IPS-11a (cell line): ENCODE data around the gene MALAT1.

Experiments used
- H3K4me3 ChIP-seq: one replicate; pipeline ENCODE4 v1.5.1; 2013; ENCODE audit warnings: low read depth, low read length, control low read depth

MALAT1 gene

DNA sequence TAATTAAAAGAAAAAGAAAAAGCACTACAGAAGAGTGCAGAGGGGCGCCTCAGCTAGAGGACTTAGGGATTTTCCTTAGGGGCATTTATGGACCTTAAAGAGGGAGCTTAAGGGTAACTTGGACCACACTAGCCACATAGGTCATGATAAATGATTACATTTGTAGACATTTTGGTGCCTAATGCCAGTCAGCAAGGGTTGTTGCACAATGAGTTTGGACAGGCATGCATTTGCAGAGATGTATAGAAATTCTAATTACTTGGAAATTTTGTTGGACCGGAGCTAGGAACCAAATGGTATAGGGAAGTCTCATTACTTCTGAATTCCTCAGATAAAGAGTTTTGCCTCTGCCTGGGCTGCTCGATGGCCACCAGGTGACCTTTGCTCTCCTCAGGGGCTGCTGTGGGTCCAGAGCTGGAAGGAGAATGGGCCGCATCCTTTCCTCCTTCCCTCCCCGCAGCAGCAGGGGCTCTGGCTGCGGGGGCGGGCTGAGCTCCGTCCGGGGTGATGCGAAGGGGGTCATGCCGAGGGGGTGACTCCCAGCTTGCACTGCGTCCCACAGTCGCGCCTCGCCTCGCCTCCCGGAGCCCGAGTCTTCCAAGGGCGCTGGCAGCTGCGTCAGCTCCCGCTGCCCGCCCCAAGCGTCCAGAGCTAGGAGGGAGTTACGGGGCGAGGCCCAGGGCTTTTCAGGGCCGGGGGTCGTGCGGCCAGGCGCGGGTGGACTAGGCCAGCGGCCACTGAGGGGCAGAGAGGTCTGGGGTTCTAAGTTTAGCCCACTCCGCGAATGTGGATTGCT is 20.3 kb upstream of the MALAT1 start:
- no peak overlapping the region for H3K4me3 ChIP-seq

- H3K4me3 ChIP-seq, result no peak overlapping the region
Measured at GRCh38 chr11:65479184-65480145, 19.4 kb upstream of the MALAT1 start.

- H3K4me3 ChIP-seq, result no peak overlapping the region
Measured at GRCh38 chr11:65482306-65482850, 16.5 kb upstream of the MALAT1 start.

DNA sequence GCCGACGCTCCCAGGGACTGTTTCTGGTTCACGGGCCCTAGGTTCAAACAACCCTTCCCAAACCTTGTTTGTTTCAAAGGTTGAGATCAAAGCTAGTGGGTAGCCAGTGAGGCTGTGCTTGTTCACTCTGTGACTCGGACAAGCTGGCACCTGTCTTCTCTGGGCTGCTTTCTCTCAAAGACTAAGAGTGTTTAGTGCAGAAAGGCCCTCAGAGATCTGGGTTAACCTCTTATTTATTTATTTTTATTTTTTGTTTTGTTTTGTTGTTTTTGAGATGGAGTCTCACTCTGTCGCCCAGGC is 13.0 kb upstream of the MALAT1 start:
- H3K4me3 ChIP-seq, result no peak overlapping the region

GRCh38 chr11:65486570-65487466 is 12.0 kb upstream of the MALAT1 start:
- no peak overlapping the region for H3K4me3 ChIP-seq

- no peak overlapping the region for H3K4me3 ChIP-seq
Measured at GRCh38 chr11:65487467-65488272, 11.2 kb upstream of the MALAT1 start.

GRCh38 chr11:65488273-65489034 is 10.4 kb upstream of the MALAT1 start:
- no peak overlapping the region for H3K4me3 ChIP-seq

DNA sequence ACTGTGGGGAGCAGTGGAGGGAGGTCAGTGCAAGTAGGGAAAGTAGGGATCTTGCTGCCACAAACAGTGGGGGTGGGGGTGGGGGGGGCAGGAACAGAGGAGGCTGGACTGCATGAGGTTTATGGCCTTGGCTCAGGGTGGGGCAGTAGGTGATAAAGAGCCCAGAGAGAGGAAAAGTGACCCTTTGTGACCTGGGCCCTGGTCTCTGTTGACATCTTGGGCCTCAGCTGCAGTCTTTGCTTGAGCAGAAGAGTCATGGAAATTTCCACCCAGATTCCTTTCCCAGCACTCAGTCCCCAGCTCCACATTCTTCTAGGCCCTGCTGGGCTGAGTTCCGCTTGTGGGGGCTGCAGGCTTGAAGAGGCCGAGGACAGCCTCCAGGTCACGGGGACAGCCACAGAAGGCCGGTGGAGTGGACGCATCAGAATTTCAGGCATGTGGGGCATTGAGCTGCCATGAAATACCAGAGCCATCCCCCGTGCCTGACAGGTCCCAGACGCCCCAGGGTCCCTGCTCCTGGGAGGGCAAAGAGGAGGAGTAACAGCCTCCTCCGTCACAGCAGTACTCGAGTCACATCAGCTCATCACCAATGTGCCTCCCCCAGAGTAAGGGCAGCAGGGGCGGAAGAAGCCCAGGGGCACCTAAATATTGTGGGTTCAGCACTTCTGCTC is 9.7 kb upstream of the MALAT1 start:
- H3K4me3 ChIP-seq, result no peak overlapping the region

- H3K4me3 ChIP-seq, result no peak overlapping the region
Measured at GRCh38 chr11:65489706-65490320, 9.0 kb upstream of the MALAT1 start.

- H3K4me3 ChIP-seq, result no peak overlapping the region
Measured at GRCh38 chr11:65491163-65491465, 7.7 kb upstream of the MALAT1 start.

GRCh38 chr11:65491614-65492386 is 7.0 kb upstream of the MALAT1 start:
- no peak overlapping the region for H3K4me3 ChIP-seq

- no peak overlapping the region for H3K4me3 ChIP-seq
Measured at GRCh38 chr11:65492387-65492636, 6.5 kb upstream of the MALAT1 start.

DNA sequence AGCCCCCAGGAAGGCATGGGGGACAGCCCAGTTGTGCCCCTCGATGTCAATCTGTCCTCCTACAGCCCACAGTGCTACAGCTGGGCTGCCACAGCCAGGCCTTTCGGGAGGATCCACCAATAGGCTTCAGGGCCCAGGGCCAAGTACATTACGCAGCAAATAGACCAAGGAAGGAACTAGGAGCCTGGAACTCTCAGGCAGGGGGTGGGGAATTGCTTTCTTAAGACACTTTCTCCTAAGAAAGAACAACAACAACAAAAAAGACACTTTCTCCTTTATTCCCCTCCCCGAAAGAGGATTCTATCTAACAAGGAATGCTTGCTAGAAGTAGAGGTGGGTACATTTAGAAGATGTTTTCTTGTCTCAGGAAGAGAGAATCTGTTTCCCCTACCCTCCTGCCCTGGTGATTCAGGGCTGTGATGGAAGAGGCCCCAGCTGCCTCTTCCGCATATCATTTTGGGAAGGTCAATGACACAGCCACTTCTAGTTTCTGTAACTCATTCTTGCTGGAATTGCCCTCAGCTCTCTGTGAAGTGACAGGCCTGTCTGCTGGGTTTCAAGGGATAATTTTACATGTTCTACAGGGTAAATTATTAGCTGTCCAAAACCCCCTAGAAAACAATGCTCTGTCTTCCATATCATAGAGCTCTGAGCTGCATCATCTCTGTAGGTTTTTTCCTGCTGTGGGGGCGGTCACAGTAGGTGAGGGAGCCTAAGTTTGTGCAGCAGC is 6.0 kb upstream of the MALAT1 start:
- H3K4me3 ChIP-seq, result no peak overlapping the region

DNA sequence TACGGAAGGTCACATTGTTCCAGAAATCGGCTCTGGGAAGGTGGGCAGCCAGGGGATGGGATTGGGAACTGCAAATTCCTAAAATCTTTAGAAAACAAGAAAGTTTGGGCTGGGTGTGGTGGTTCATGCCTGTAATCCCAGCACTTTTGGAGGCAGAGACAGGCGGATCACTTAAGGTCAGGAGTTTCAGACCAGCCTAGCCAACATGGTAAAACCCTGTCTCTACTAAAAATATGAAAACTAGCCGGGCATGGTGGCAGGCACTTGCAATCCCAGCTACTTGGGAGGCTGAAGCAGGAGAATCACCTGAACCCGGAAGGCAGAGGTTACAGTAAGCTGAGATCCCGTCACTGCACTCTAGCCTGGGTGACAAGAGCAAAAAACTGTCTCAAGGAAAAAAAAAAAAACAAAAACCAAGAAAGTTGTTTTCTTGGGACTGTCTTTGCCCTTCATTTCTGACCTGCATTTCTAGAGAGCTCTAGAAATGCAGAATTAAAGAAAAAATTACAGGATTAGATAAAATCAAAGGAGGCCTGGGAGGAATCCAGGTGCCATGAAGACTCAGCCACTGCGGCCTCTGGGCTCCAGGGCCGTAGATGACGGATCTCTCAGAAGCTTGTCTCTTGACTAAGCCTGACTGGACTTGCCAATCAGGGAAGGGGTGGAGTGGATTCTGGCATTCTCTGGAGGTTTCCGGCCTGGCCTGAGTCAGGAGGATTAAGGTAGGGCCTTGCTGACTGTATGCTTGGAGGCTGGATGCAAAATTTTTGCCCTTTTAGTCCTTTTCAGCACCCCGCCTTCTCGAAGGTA is 5.3 kb upstream of the MALAT1 start:
- H3K4me3 ChIP-seq, result no peak overlapping the region

DNA sequence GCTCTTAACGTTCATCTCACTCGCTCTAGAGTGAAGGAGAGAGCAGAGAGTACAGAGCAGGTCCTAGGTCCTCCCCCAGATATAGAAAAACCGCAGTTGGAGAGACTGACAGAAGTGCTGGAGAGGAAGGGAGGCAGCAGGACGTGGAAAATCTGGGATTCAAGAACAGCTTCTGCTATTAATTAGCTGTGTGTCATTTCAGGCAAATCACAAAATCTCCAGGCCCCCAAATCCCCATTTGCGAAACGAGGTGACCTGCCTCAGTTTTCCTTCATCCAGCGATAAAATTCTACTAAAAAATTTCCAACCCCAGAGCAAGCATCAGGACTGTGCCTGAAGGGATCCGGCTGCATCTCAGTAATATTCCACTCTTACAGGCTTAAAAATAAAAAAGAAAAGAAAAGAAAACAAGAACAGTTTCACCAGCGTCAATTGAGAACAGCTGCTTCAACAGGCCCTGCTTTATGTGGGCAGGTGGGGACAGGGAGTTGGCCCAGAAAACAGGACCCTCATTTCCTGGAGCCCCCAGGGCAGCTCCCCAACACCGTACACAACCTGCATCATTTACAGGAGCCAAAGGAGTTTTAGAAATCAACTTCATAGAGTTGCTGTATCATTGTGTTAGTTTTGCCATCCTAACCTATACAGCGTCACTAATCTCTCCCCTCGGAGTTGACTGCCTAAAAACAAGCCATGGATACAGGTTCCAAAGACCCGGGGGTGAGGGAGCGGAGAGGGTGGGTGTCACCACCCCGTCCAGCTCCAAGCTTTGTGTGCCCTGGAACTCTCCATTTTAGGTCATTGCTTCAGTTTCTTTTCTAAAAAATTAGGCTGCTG is 2.3 kb upstream of the MALAT1 start:
- no peak overlapping the region for H3K4me3 ChIP-seq
